GM18520 (cell line): Measurements from ENCODE around the gene CARD14.
A peak's percentile ranks its signal among the peaks of the same experiment; 100 is the strongest.
"Not testable (repeated sequence)": the region's sequence is repeated elsewhere in the genome, so short reads cannot be mapped to it uniquely, and the experiment has no call there.

Experiments
- ATAC-seq: cut with Tn5 transposase; IDR thresholded peaks from one replicate; pipeline ENCODE4 v1.9.1; 2021; ENCODE audit not compliant: unreplicated experiment

The CARD14 gene

GRCh38 chr17:80147035-80147822 lies 22.6 kb upstream of the CARD14 start, which contains the start of gene EIF4A3:
TSS of gene EIF4A3 (minus strand) at chr17:80147128. CDS start at chr17:80146961, 167 bp downstream.
- ATAC-seq = peak; percentile 81

- no peak for ATAC-seq
Observed at GRCh38 chr17:80151333-80151732, 18.5 kb upstream of the CARD14 start.

GRCh38 chr17:80152081-80152702 lies 17.6 kb upstream of the CARD14 start:
- ATAC-seq = no peak

GRCh38 chr17:80153004-80153403 lies 16.8 kb upstream of the CARD14 start:
- ATAC-seq = peak; percentile 61

- no peak for ATAC-seq
Observed at GRCh38 chr17:80154166-80154565, 15.7 kb upstream of the CARD14 start.

- not testable (repeated sequence) for ATAC-seq
Observed at GRCh38 chr17:80155600-80155999, 14.2 kb upstream of the CARD14 start.

GRCh38 chr17:80158846-80159245 lies 11.0 kb upstream of the CARD14 start:
- ATAC-seq = no peak

- no peak for ATAC-seq
Observed at GRCh38 chr17:80160536-80160935, 9.3 kb upstream of the CARD14 start.

- ATAC-seq = no peak
Observed at GRCh38 chr17:80163336-80163735, 6.5 kb upstream of the CARD14 start.

GRCh38 chr17:80164185-80164584 lies 5.6 kb upstream of the CARD14 start:
- no peak for ATAC-seq

- no peak for ATAC-seq
Observed at GRCh38 chr17:80166446-80166845, 3.4 kb upstream of the CARD14 start.

GRCh38 chr17:80168371-80168770 lies 1.5 kb upstream of the CARD14 start:
- no peak for ATAC-seq

GRCh38 chr17:80169107-80169506 lies 723 bp upstream of the CARD14 start:
- no peak for ATAC-seq

- ATAC-seq = no peak
Observed at GRCh38 chr17:80171681-80172080, 1.9 kb downstream of the CARD14 start.

GRCh38 chr17:80173126-80173525 lies 3.3 kb downstream of the CARD14 start:
- ATAC-seq = no peak

- no peak for ATAC-seq
Observed at GRCh38 chr17:80173916-80174315, 4.1 kb downstream of the CARD14 start.

GRCh38 chr17:80176757-80177156 lies 6.9 kb downstream of the CARD14 start:
- no peak for ATAC-seq

- ATAC-seq = no peak
Observed at GRCh38 chr17:80177986-80178595, 8.3 kb downstream of the CARD14 start.

- ATAC-seq = no peak
Observed at GRCh38 chr17:80180192-80180591, 10.4 kb downstream of the CARD14 start.

- ATAC-seq = no peak
Observed at GRCh38 chr17:80181431-80181830, 11.6 kb downstream of the CARD14 start.

- ATAC-seq = no peak
Observed at GRCh38 chr17:80182118-80182844, 12.5 kb downstream of the CARD14 start.
